ENCODE results near the gene DUSP22.

Gene DUSP22

GRCh38 chr6:311679-312220, 19.5 kb downstream of the DUSP22 start:
- no peak for DNase-seq

DNA sequence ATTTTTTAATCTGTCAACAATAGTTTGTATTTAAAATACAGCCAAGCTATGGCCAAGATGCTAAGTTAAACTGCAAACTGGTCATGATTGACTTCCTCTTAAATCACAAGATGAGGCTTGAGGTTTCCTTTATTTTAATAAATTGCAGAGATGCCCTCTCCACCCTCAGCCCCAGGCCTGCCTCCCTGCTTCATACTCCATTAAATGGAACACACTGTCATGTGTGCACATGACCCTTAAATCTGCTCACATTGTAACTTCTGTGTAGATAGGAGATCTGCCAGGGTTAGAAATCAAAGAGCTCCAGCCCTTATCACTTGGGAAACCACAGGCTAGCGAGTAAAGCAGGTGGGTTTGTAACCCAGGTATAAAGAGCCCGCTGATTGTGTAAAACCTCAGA, 20.8 kb downstream of the DUSP22 start:
- no peak for DNase-seq

- no peak for DNase-seq
Measured at GRCh38 chr6:313917-314316, 21.6 kb downstream of the DUSP22 start.

- no peak for DNase-seq
Measured at GRCh38 chr6:314377-314776, 22.1 kb downstream of the DUSP22 start.

DNA sequence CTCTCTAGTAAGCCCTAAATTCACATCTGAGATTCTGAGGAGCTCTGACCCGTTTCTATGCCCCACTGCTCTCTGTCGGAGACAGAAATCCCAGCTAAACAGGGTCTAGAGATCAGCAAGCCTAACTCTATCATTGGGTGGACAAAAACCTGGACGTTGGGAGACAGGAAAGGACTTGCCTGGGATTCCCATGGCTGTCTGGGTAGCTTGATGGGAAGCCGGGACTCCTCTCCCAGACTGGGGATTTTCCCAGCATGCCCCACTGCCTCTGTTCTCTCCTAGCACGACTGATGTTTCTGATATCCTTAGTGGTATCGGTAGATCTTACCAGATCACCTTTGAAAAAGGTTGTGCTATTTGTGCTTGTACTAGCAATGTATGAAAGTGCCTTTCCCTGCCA, 22.9 kb downstream of the DUSP22 start:
- no peak for DNase-seq

- DNase-seq = no peak
Measured at GRCh38 chr6:315921-316752, 23.9 kb downstream of the DUSP22 start.

GRCh38 chr6:316753-317038, 24.4 kb downstream of the DUSP22 start:
- no peak for DNase-seq

- no peak for DNase-seq
Measured at GRCh38 chr6:317060-317447, 24.8 kb downstream of the DUSP22 start.

DNA sequence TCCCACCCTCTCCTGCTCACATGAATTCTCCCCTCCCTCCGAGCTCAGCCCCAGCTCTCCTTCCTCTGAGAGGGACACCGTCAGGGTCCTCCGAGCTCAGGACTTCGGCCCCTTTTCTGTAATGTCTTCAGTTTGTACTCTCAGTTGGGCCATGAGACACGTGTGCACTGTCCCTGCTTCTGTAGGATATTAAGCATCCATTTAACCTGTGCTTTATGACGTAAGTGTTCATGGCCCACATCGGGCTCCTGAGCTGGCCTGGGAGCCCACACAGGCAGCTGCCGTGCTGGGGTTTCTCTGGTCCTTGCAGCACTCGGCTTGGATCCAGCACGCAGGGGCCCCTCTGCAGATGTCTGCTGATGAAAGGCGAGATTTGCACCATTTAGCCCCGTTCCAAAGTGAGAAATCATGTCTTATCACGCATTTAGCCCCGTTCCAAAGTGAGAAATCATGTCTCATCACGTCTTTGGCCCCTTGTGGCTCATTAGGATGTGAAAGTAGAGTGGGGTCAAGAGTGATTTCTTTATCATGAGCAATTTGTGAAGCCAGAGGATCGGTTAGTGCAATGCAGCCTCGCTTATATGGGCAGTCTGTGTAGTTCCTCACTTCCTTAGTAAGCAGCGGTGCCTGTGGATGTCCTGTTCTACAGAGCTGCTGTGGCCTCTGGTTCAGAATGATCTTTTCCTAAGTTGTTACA, 25.3 kb downstream of the DUSP22 start:
- DNase-seq = no peak

GRCh38 chr6:318243-318890, 26.1 kb downstream of the DUSP22 start:
- no peak for DNase-seq

DNA sequence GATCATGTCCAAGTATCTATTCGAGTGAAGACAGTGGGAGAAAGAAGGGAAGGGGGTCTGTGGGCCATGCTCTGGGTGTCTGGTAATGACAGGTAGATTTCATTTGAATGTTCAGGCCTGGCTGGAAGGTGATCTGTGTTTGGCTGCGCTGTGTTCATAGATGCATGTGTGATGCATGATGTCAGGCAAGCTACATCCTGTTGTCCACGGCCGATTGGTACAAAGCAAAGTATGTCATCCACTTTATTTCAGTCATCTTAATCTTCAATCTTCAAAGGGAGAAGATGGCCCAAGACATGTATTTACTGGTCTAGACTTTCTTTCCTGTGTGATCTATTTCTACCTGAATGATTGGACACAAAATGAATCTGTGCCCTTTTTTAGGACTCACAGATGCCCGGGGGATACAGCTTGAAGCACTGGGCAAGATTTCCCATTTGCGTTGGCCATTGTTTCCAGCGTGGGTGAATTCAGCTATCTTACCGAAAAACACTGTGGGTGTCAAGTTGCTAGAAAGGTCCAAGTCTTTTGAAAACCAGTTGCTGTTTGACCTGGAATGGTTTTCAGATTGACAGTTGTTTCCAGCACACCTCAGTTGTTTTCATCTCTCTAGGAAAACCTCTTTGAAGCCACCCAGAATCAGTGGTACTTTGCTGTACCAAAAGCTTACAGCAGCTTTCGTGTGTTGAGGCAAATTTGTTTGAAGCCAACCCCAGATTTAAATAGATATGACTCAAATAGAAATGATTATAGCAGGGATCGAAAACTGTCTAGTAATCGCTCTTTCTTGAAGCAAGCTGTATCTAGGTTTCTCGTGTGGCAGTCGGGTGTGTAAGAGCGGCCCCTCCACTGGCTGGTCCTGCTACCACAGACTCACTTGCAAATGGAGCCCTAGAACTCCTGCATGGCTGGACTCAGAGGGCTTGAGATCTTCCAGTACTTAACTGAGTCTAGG, 27.2 kb downstream of the DUSP22 start:
- DNase-seq = no peak

GRCh38 chr6:320351-321157, 28.3 kb downstream of the DUSP22 start:
- no peak for DNase-seq

DNA sequence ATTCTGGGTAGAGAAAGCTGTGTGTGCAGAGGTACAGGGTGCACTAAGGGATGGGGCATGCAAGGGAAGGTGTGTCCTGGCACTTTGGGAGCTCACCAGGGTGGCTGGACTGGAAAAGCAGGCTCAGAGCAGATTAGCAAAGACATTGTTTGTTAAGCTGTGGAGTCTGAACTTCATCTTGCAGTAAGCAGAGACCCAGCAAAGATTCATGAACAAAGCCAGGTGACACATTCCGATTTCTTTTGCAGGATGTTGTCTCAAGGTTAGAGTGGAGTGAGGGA, 28.8 kb downstream of the DUSP22 start:
- DNase-seq = no peak

- DNase-seq = no peak
Measured at GRCh38 chr6:321536-322258, 29.4 kb downstream of the DUSP22 start.

DNA sequence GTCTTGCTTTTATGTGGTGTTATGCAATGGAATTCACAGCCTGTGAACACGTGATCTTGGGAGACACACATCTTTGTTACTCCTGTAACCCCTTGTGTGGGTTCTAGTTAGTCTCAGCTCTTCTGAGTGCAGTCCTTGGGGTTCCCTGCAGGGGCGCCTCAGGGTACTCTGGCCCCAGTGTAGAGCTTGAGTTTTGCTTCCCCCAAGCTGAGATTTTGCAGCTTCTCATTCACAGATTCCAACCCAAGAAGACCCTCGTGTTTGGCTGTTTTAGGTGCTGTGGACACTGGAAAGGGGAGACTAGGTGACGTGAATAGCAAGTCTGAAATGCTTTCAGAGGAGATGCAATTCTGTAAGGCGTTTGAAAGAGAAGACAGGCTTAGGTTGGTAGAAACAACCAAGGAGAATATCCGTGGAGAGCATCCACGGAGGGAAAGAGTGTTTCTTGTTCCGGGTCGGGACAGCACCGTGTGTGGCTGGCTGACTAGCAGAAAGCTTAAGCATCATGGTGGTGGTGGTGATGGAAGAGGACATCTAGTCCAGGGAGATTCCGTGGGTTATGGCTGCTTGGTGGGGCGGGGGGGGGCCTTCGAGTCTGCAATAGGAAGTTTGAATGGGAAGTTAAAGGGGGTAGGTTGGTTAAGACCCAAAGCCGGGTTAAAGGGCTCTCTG, 30.1 kb downstream of the DUSP22 start:
- DNase-seq = no peak

- no peak for DNase-seq
Measured at GRCh38 chr6:322940-323729, 30.8 kb downstream of the DUSP22 start.

- DNase-seq = no peak
Measured at GRCh38 chr6:323730-324088, 31.4 kb downstream of the DUSP22 start.

GRCh38 chr6:324116-324728, 31.9 kb downstream of the DUSP22 start:
- DNase-seq = no peak

DNA sequence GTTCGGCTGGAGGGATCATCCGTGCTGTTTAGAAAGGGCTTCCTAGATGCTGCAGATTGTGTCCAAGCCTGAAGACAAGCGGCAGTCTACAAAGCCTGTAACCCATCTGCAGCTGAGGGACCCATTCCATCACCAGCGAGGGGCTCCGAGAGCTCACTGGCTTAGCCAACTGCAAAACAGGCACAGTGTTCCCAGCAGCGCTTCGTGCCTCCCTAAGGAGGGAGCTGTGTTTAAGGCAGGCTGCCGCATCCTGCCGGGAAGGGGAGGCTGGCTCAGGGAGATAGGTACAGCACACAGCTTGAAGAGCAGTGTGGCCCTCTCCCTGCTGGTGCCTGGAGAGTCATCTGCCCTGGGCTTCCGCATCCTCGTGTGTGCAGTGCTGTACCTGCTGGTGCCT, 32.4 kb downstream of the DUSP22 start:
- DNase-seq = no peak
